Erythroblast (primary cell): ENCODE results near the gene KIF13A.

ENCODE experiments used
- GATA1 ChIP-seq: IDR thresholded peaks from 2 replicates; pipeline ENCODE4 v1.6.1; 2011; ENCODE audit warnings: low read depth, mild to moderate bottlenecking, control low read depth, low read length, moderate library complexity
- POLR2A ChIP-seq: IDR thresholded peaks from 2 replicates; pipeline ENCODE4 v1.6.1; 2011; ENCODE audit warnings: mild to moderate bottlenecking, low read length

- TF ChIP-seq POLR2A (no peak), GATA1 (no peak)
Measured at GRCh38 chr6:17994019-17994418, 6.6 kb upstream of the KIF13A start.
